MV-4-11 (cell line): Measurements from ENCODE around the gene TRANK1.
A peak's percentile ranks its signal among the peaks of the same experiment; 100 is the strongest.
"Not testable (repeated sequence)": the region's sequence is repeated elsewhere in the genome, so short reads cannot be mapped to it uniquely, and the experiment has no call there.

Experiments
- DNase-seq: peaks from one replicate; lab custom pipeline; 2025; lab: John Stamatoyannopoulos, UW

Gene TRANK1

DNA sequence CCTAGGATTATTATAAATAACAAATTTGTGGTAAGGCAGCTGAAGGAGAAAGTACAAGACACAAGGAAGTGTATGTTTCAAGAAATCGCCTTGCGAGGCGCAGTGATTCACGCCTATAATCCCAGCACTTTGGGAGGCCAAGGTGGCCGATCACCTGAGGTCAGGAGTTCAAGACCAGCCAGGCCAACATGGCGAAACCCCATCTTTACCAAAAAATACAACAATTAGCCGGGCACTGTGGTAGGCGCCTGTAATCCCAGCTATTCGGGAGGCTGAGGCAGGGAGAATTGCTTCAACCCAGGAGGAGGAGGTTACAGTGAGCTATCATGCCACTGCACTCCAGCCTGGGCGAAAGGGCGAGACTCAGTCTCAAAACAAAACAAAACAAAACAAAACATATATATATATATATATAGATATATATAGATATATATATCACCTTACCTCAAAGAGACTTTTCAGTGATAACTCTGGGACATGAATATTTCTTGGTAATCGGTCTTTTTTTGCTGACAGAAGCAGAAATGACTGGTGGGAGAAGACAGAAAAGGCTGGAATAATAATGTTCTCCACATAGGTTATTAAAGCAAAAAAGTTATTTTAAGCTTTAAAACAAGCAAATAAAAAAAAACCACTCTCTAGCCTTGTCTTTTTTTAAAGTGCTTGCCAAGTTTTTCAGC lies 52.3 kb downstream of the TRANK1 start:
- DNase-seq = no peak

DNA sequence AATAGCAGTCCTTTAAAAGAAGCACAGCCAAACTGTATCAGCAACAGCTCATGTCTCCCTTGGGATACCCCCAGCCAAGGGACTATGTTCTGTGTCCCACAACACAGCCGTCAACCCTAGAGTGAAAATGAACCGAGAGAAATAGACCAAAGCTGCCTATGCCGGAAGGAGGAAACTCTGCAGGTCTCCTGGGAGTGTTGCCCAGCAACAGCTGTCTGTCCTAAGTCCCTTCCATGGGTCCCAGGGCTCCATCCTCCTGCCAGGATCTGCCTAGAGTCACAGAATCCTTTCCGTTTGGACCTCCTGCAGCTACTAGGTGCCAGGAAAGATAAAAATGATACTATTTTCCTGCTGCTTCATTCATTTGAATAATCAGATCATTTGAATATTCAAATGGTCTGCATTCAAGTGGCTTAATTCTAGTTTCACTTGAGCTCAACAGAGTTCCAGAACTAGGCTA lies 53.1 kb downstream of the TRANK1 start:
- no peak for DNase-seq

DNA sequence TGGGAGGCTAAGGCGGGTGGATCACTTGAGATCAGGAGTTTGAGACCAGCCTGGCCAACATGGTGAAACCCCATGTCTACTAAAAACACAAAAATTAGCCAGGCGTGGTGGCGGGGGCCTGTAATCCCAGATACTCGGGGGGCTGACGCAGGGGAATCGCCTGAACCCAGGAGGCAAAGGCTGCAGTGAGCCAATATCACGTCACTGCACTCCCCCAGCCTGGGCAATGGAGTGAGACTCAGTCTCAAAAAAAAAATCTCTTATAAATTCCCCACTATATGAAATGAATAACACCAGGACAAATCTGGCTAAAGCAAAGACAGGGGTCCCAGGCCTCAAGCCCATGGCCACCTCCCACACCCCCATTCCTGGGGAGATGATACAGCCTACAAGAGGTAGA lies 53.8 kb downstream of the TRANK1 start:
- not testable (repeated sequence) for DNase-seq

DNA sequence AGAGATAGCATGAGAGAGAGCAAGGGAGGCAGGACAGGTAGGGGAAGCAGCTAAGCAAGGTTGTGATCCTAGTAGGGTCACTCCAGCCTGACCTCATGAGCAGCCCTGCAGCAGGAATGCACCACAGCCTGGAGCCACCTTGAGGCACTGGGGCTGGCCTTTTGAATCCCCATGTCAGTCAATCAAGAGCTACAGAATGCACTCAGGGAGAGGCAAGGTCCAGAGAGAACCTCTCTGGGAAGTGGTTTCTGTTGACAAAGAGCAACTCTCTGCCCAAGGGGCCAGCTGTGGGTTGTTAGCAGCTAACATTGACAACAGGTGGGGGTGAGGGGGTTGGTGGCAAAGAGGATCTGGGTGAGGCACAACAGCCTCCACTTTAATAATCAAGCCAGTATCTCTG lies 54.6 kb downstream of the TRANK1 start:
- no peak for DNase-seq

DNA sequence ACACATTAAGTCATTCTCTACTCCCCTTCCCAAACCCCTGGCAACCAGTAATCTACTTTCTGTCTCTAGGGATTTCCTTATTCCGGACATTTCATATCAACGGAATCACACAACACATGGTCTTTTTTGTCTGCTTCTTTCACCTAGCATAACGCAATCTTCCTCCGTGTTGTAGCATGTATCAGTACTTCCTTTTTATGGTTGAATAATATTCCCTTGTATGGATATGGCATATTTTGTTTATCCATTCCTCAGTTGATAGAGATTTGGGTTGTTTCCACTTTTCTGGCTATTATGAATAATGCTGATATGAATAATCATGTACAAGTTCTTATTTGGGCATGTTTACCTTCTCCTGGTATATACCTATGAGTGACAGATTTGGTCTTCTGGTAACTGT lies 63.1 kb downstream of the TRANK1 start:
- no peak for DNase-seq

DNA sequence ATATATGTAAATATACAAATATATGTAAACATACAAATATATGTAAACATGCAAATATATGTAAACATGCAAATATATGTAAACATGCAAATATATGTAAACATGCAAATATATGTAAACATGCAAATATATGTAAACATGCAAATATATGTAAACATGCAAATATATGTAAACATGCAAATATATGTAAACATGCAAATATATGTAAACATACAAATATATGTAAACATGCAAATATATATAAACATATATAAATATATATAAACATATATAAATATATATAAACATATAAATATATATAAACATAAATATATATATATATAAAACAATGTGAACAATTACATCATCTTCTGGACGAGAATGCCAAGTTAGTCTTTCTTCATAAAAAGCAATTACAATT lies 65.0 kb downstream of the TRANK1 start:
- not testable (repeated sequence) for DNase-seq

DNA sequence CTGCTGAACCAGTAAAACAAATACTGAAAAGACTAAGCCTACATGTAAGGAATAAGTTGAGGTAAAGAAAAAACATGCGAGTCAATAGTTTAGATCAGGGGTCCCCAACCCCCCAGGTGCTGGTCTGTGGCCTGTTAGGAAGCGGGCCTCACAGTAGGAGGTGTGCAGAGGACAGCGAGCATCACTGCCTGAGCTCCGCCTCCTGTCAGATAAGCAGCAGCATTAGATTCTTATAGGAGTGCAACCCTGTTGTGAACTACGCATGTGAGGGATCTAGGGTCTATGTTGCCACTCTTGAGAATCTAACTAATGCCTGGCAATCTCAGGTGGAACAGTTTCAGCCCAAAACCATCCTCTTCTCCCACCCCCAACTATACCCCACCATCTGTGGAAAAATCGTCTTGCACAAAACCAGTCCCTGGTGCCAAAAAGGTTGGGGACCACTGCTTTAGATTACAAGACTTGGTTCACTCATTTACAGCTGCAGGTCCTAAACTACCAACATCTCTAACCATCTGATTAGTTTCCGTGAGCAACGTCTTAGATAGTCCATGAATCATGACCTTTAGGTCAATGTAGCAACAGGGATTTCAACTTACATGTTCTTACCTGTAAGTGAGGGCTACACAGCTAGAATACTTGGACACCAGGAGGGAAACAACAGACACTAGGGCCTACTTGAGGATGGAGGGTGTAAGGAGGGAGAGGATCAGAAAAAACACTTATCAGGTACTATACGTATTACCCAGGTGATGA lies 66.7 kb downstream of the TRANK1 start:
- no peak for DNase-seq

DNA sequence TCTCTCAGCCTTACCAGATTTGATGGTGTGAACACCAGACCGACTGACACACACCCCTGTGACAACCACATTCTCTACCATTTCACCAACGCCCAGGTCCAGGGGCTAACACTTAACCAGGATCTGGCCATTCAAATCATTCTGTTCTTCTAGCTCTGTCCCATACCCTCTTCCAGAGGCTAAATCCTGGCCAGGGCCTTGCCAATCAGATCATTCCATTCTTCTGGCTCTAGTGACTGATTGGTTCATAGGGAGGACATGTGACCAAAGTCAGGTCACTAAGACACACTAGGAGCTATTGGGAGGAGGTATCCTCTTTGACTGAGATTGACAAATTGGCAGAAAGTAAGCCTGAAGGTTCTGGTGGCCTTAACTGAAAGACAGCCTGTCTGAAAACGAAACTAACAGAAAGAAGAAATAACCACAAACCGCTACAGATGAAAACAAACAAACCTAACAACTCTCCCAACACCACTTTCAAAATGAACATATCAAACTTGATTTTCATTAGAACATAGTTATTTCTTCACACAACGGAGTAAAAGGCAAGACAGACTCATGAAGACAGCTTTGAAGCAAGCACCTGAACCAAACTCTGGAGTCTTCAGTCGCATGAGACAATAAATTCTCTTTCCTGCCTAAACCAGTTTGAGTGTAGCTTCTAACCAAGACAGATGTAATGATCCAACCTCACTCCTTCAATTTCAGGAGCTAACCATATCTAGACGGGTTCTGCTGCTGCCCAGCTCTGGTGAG lies 68.5 kb downstream of the TRANK1 start:
- DNase-seq = peak; percentile 59

DNA sequence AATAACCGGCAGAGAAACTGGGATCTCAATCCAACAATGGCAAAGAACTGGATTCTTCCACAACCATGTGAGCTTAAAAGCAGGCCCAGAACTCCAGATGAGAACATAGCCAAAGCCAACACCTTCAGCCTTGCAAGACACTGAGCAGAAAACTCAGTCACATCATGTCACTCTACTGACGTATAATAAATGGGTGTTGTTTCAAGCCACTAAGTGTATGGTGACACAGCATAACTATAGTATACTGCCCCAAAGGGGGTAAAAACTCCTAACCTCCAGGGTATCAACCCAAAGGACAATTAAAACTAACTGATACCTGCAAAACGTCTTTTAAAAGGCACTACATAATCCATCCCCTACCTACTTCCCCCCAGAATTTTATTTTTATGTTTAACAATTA lies 69.5 kb downstream of the TRANK1 start:
- no peak for DNase-seq

DNA sequence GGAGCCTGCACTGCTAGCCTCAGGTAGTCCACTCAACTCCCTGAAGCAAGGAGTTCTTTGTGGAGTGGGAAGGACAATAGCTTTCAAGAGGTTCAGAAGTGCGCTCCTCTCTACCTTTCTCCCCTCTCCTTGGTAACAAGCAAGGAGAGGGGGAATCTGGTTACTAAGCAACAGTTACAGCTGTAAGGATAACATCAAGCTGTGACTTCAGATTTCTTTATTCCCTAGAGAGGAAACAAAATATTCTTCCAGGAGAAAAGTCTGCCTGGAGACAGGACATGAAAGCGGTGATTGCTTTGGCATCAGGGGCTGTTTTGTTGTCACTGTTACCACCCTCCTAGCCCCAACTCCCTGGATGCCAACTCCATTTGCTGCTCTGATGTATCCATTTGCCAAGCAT lies 70.4 kb downstream of the TRANK1 start:
- no peak for DNase-seq

DNA sequence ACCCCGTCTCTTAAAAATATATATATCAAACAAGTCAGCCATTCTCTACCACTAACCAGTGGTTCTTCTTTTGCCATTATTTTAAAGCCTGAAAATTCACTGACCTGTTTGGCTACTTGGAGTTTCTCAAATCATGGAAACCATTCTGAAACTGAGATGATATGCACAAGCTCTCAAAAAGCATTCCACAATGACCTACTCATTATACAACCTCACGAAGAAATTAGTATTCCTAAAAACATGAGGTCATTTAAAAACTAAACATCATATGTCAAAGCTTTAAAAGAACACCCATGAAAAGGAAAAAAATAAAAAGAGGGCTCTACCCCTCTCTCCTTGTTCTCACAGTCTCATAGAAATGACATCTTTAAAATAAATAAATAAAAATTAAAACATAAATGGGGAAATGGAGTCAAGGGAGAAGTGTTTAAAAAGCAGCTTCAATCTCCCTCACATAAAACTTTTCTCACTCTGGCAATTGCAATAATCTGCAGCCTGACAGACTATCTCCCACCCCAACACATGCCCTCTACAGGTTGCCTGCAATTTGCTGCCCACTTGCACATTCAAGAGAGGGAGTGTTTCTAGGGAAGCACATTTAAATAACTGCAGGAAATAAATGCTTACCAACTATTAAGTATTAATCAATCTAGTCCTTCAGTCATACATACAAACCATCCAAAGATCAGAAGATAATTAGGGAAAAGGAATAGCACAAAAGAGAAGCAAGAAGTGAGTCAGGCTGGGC lies 73.3 kb downstream of the TRANK1 start:
- DNase-seq = no peak

DNA sequence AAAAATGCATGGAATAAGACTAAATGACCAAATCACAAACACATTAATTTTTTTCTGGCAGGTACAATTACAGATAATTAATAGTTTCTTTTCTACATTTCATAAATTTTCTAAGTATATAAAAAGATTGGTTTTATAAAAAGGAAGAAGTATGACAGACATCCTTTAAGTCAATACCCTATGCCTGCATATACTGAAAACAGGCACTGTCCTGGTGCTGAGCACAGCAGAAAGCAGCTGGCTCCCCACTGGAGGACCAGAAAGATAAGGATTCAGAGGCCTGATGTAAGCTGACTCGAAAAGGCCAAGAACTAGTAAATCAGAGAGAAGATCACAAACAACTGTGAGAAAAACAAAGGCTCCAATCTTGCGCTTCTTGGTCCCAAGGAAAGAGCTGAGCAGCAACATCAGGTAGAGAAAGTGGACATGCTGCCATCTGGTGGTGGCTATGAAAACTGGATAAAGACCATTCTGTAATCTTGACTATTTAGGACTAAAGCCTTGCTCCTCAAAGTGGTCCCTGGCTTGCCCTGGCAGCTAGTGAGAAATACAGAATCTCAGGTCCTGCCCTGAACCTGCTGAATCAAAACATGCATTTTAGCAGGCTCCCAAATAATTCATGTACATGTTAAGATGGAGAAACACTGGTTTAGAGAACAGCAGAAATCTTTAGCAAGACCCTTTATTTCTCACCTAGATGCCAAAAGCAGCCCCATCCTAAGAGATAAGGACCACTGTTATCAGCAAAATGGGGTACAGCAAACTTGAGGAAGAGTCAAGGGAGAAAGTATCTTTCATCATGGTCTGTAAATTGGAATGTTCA lies 76.0 kb downstream of the TRANK1 start:
- peak; percentile 48 for DNase-seq

DNA sequence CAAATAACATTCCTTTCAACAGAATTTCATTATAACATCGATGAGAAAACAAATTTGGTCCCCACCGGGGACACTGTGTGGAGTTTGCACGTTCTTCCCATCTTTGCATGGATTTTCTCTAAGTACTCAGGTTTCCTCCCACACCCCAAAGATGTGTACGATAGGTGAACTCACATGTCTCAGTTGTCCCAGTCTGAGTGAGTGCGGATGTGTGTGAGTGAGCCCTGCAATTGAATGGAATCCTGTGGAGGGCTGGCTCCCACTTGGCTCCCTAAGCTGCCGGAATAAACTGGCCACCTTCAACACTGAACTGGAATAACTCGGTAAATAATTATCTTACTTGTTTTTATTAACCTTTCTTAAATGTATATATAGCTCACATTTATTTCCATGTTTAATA lies 77.0 kb downstream of the TRANK1 start:
- DNase-seq = no peak

DNA sequence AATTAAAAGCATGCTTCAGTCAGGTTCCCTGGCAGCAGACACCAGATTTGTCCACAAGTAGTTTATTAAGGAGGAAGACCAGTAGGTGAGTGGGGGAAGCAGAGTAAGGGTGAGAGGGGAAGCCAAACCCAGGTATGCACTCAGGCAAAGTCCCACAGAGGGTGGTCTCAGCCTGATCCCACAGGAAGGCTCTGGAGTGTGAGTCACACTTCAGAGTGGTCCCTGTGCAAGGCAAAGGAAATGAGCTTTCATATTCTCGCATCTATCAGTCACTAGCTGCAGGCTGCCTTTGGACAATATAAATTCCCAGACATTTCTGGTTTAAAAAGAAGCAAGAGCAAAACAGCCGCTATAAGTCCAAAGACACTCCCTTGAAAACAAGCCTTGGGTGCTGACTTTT lies 78.5 kb downstream of the TRANK1 start:
- no peak for DNase-seq

DNA sequence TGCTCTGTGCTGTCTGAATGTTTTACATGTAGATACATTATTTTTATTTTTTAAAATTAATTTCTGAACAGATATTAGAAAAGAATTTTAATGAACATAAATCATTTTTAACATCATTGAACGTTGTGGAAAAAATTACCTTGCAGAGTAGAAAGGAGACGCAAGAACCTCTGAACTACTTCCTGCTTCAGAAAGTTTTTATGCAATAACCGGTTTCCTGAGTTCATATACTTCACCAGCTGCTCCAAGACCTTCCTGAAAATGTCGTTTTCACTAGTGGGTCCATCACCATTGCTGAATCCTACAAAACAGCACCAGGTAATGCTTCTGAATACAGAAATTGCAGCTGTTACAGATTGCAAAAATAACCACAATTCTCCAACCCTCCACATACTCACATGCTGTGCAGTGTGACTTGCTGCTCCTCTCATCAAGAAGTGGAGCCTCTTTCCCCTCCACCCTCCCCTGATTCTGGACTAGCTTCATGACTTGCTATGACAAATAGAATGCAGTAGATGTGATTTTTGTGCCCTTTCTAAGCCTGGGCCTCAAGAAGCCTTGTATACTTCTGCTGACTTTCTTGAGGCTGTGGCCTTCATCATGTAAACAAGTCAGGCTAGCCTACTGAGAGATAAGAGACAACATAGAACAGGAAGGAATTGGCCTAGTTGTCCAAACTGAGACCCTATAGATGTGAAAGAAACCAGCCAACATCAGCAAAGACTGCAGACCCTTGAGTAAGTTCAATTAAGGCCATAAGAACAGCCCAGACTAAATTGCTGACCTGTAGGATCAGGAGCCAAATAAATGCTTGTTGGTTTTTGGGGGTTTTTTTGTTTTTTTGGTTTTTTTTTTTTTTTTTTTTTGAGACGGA lies 80.4 kb downstream of the TRANK1 start:
- peak; percentile 72 for DNase-seq

DNA sequence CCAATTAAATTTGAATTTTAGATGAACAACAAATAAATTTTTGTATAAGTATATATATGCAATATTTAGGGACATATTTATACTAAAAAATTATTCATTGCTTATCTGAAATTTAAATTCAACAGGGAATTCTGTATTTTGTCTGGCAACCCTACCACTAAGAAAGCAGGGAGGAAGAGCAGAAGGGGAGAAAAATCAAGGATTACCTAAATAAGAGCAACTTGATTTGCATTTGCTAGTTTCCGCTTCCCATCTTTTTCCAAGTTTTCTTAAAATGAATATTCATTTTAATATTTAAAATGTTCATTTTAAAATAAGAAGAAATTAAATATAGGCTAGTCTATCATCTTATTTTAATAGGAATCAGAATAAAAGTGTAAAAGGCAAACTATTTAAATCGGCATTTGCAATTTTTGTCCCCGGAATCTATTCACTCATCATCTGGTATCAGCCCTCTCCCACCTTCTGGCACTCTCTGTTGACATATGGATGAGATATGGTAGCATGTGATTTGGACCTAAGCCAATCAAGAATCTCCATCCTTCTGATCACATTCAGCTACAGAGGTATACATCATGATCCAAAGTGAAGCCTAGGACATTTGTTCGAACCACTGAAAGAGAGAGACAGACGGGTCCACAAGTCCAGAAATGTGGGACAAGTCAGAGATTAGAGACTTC lies 82.6 kb downstream of the TRANK1 start:
- DNase-seq = no peak

DNA sequence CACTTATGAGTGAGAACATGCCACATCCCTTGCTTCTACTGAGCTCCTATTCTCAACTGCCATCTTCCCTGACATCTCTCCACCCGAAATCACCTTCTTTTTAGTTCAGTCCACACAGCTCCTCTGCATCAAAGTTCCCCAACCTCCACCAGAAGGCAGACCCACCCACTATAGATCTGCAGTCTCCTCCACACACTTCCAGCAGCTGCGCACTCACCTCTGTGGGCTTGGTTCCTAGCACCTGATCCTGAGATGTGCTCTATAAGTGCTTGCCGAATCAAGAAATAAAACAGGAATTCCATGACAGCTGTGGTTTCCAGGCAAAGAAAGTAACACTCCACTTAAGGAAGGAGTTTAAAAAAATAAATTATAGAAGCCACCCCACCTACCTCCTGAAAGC lies 85.4 kb downstream of the TRANK1 start:
- DNase-seq = no peak

DNA sequence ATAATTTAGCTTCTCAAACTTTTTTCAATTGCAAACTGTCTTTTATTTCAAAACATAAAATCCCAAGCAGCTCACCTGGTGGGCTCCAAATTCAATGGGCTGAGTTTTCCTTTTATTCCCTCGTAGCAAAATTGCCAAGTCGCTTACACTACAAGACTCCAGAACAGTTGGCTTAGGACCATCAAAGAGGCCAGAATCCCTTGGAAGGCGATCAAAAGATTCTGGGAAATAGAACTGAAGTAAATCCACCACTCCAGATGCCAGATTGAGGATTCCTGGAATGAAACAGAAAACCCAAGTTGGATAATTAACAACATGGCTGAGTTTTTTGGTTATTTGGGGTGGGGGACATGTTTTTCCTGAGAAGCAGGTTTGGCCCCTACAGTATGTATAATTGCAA lies 92.8 kb downstream of the TRANK1 start:
- DNase-seq = no peak

DNA sequence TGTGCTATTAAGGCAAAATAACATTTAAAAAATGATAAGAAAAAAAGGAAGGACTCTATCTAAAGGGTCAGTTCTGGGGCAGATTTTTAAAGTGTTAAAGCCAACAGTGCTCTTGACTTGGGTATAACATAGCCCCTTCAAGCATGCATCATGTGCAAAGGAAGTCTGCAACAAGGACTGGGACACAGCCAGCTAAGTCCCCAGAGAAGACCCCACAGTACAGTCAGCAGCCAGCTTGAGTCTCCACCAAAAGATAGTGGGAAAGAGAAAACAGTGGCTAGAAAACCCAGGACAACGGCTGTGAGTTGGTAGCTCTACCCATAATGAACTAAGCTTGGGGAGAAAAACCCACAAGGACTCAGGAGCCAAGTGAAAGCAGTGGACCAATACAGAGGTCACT lies 94.1 kb downstream of the TRANK1 start:
- DNase-seq = no peak

DNA sequence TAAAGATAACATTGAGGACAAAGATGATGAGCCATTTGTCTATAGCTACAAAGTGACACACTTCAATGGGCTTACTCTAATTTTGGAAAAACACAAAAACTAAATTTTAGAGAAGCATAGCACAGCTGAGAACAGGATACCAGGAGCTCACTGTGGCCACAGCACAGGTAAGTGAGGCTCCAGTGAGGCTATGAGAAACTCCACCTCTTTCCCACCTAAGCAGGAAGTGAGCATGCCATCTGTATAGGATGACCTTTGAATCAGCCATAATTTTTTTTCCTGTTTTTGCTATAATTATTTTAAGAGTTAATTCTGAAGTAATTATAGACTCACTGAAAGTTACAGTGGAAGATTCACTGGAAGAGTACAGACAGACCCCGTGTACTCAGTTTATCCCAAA lies 98.4 kb downstream of the TRANK1 start:
- DNase-seq = no peak
